H9 (cell line): ENCODE data around the gene LRRFIP2. TPM values are rescaled to one million over a fixed set of nuclear protein-coding genes. Genes with fewer than 3 reads are reported as not detected.

Source experiments
- DNase-seq: peaks from one replicate; pipeline ENCODE4 v3.0.0-alpha.2; 2017
- H2AFZ ChIP-seq: one replicate; pipeline ENCODE4 v1.6.1; 2013; ENCODE audit warnings: mild to moderate bottlenecking, low read length, control low read depth, moderate library complexity
- H2AK5ac ChIP-seq: 2 replicates; pipeline ENCODE4 v1.6.1; 2013; ENCODE audit warnings: low read length, control low read depth, mixed read lengths; ENCODE audit not compliant: insufficient read length
- H2BK120ac ChIP-seq: one replicate; pipeline ENCODE4 v1.6.1; 2013; ENCODE audit warnings: low read depth, mild to moderate bottlenecking, low read length, control low read depth, inconsistent platforms; ENCODE audit not compliant: poor library complexity, severe bottlenecking
- H2BK12ac ChIP-seq: 2 replicates; pipeline ENCODE4 v1.6.1; 2013; ENCODE audit warnings: low read length, control low read depth, mixed read lengths, low read depth; ENCODE audit not compliant: insufficient read length
- H2BK15ac ChIP-seq: 2 replicates; pipeline ENCODE4 v1.6.1; 2013; ENCODE audit warnings: low read depth, low read length, control low read depth
- H2BK20ac ChIP-seq: one replicate; pipeline ENCODE4 v1.6.1; 2013; ENCODE audit warnings: low read depth, mild to moderate bottlenecking, low read length, control low read depth, inconsistent platforms; ENCODE audit not compliant: poor library complexity, severe bottlenecking
- H2BK5ac ChIP-seq: 2 replicates; pipeline ENCODE4 v1.6.1; 2013; ENCODE audit warnings: low read length, control low read depth, mixed read lengths; ENCODE audit not compliant: insufficient read length
- H3K14ac ChIP-seq: 2 replicates; pipeline ENCODE4 v1.6.1; 2013; ENCODE audit warnings: low read length, control low read depth; ENCODE audit not compliant: insufficient read depth
- H3K18ac ChIP-seq: 2 replicates; pipeline ENCODE4 v1.6.1; 2013; ENCODE audit warnings: low read depth, mild to moderate bottlenecking, mixed read lengths, low read length, control low read depth; ENCODE audit not compliant: insufficient read length
- H3K23ac ChIP-seq: 2 replicates; pipeline ENCODE4 v1.6.1; 2013; ENCODE audit warnings: low read length, control low read depth, mixed read lengths, low read depth; ENCODE audit not compliant: insufficient read length
- H3K23me2 ChIP-seq: 2 replicates; pipeline ENCODE4 v1.6.1; 2013; ENCODE audit warnings: low read depth, mild to moderate bottlenecking, mixed read lengths, low read length, control low read depth; ENCODE audit not compliant: insufficient read length, poor library complexity, severe bottlenecking
- H3K27ac ChIP-seq: 2 replicates; pipeline ENCODE4 v1.5.1; 2013; ENCODE audit warnings: low read length, control low read depth, mixed read lengths, low read depth; ENCODE audit not compliant: insufficient read length
- H3K27me3 ChIP-seq: 2 replicates; pipeline ENCODE4 v1.6.1; 2013; ENCODE audit warnings: low read length, control low read depth, inconsistent platforms; ENCODE audit not compliant: insufficient read depth
- H3K4ac ChIP-seq: 2 replicates; pipeline ENCODE4 v1.6.1; 2013; ENCODE audit warnings: low read depth, mild to moderate bottlenecking, control low read depth, inconsistent platforms, low read length, moderate library complexity
- H3K4me1 ChIP-seq: 2 replicates; pipeline ENCODE4 v1.6.1; 2013; ENCODE audit warnings: low read length, control low read depth, inconsistent platforms; ENCODE audit not compliant: insufficient read depth
- H3K4me2 ChIP-seq: 2 replicates; pipeline ENCODE4 v1.6.1; 2013; ENCODE audit warnings: low read length, control low read depth, mixed read lengths; ENCODE audit not compliant: insufficient read length, insufficient read depth
- H3K56ac ChIP-seq: 2 replicates; pipeline ENCODE4 v1.6.1; 2013; ENCODE audit warnings: low read depth, mild to moderate bottlenecking, mixed read lengths, low read length, control low read depth; ENCODE audit not compliant: insufficient read length
- H3K79me1 ChIP-seq: 2 replicates; pipeline ENCODE4 v1.6.1; 2013; ENCODE audit warnings: low read depth, mild to moderate bottlenecking, moderate library complexity, low read length, control low read depth, inconsistent platforms; ENCODE audit not compliant: insufficient read depth, poor library complexity, severe bottlenecking
- H3K79me2 ChIP-seq: 2 replicates; pipeline ENCODE4 v1.6.1; 2013; ENCODE audit warnings: low read length, control low read depth, inconsistent platforms; ENCODE audit not compliant: insufficient read depth
- H3K9ac ChIP-seq: 2 replicates; pipeline ENCODE4 v1.6.1; 2013; ENCODE audit warnings: low read length, control low read depth, mixed read lengths; ENCODE audit not compliant: insufficient read length; ENCODE audit errors: extremely low read depth
- H3K9me3 ChIP-seq: one replicate; pipeline ENCODE4 v1.6.1; 2013; ENCODE audit warnings: low read depth, low read length, inconsistent platforms; ENCODE audit not compliant: control insufficient read depth
- H3T11ph ChIP-seq: one replicate; pipeline ENCODE4 v1.6.1; 2013; ENCODE audit warnings: mild to moderate bottlenecking, low read length, control low read depth, inconsistent platforms
- H4K20me1 ChIP-seq: one replicate; pipeline ENCODE4 v1.6.1; 2013; ENCODE audit not compliant: control insufficient read depth, insufficient read length, insufficient read depth
- H4K5ac ChIP-seq: 2 replicates; pipeline ENCODE4 v1.6.1; 2013; ENCODE audit warnings: low read depth, mild to moderate bottlenecking, mixed read lengths, low read length, control low read depth; ENCODE audit not compliant: insufficient read length
- H4K8ac ChIP-seq: replicated peaks from 2 replicates; pipeline ENCODE4 v1.6.1; 2013; ENCODE audit warnings: low read length, control low read depth, mixed read lengths, low read depth; ENCODE audit not compliant: insufficient read length
- H4K91ac ChIP-seq: 2 replicates; pipeline ENCODE4 v1.6.1; 2013; ENCODE audit warnings: low read depth, mild to moderate bottlenecking, moderate library complexity, mixed read lengths, low read length, control low read depth; ENCODE audit not compliant: insufficient read length
- H3K27ac Mint-ChIP-seq, 3 experiments: 2 replicates in 2 of 3; 3 replicates in 1 of 3; pipeline ENCODE4 v1.8.0; 2020 to 2021; ENCODE audit warnings: mixed read lengths in 3 of 3, mild to moderate bottlenecking in 1 of 3, moderate library complexity in 1 of 3
- H3K27me3 Mint-ChIP-seq: 2 replicates; pipeline ENCODE4 v1.8.0; 2021; ENCODE audit warnings: low read depth, mild to moderate bottlenecking, moderate library complexity, mixed read lengths
- H3K36me3 Mint-ChIP-seq, 3 experiments: 2 replicates in 2 of 3; 3 replicates in 1 of 3; pipeline ENCODE4 v1.8.0; 2020 to 2021; ENCODE audit warnings: low read depth in 3 of 3, mixed read lengths in 3 of 3; ENCODE audit not compliant: insufficient read depth in 1 of 3
- H3K4me1 Mint-ChIP-seq, 2 experiments: 2 replicates each; pipeline ENCODE4 v1.8.0; 2020; ENCODE audit warnings: mixed read lengths in 2 of 2
- H3K4me3 Mint-ChIP-seq, 2 experiments: 2 replicates in 1 of 2; 3 replicates in 1 of 2; pipeline ENCODE4 v1.8.0; 2020 to 2021; ENCODE audit warnings: mild to moderate bottlenecking in 2 of 2, mixed read lengths in 2 of 2, moderate library complexity in 1 of 2
- H3K9me3 Mint-ChIP-seq, 2 experiments: 2 replicates in 1 of 2; 3 replicates in 1 of 2; pipeline ENCODE4 v1.8.0; 2020; ENCODE audit warnings: mild to moderate bottlenecking in 2 of 2, mixed read lengths in 2 of 2, moderate library complexity in 1 of 2
- WGBS: extraction: QIAGEN DNeasy Blood & Tissue Kit; methylation state at CpG from one replicate; pipeline ENCODE4 v1.1.7; 2013; ENCODE audit warnings: missing lambda C conversion rate, low lambda C conversion rate, mixed read lengths; ENCODE audit not compliant: insufficient read length; ENCODE audit errors: extremely low coverage; 5-methylcytosine and 5-hydroxymethylcytosine counted together
- total RNA-seq: library from RNA; stranded (reverse); gene quantifications from 2 replicates; pipeline ENCODE4 v1.2.1, GENCODE V29; 2021
- TF ChIP-seq, protein P1 (sequence below): fragments of 200-600 bp; sonication (generic); conservative IDR thresholded peaks from 3 replicates; pipeline ENCODE4 v1.8.0; 2021; ENCODE audit warnings: antibody characterized with exemption, mild to moderate bottlenecking

The LRRFIP2 gene
- total RNA-seq, 1 experiment from 2014 or later, result 30.7 TPM

DNA sequence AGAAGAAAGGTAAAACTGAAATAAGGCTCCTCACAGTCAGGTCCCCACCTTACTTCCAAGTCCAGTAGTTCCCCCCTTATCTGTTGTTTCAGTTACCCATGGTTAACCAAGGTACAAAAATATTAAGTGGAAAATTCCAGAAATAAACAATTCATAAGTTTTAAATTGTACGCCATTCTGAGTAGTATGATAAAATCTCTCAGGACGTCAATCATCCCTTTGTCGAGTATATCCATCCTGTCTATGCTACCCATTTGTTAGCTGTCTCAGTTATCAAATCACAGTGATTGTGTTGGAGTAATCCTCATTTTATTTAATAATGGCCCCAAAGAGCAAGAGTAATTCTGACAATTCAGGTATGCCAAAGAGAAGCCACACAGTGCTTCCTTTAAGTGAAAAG is 43.9 kb downstream of the LRRFIP2 start:
- no peak overlapping the region for H2BK12ac ChIP-seq
- H3K4me1 ChIP-seq, result peaks cover 3% of the 10 kb centered on the region; the same call in 1 of the 2 replicates
- no peak overlapping the region for H4K8ac ChIP-seq
- H3K36me3 Mint-ChIP-seq, result no peaks in the 10 kb centered on the region
- no peaks in the 10 kb centered on the region for H3K23me2 ChIP-seq
- H3K79me2 ChIP-seq, result no peaks in the 10 kb centered on the region
- no peaks in the 10 kb centered on the region for H3K79me1 ChIP-seq
- no peaks in the 10 kb centered on the region for H3K9me3 Mint-ChIP-seq
- no peak overlapping the region for H2BK20ac ChIP-seq
- H3K4me2 ChIP-seq, result no peak overlapping the region
- H3K4me1 Mint-ChIP-seq, result peaks cover 5 to 10% of the 10 kb centered on the region in 2 experiments
- H2BK15ac ChIP-seq, result no peak overlapping the region
- no peak overlapping the region for H4K91ac ChIP-seq
- H3T11ph ChIP-seq, result no peak overlapping the region
- no peak for DNase-seq
- H3K9me3 ChIP-seq, result no peaks in the 10 kb centered on the region
- H2AK5ac ChIP-seq, result no peak overlapping the region
- H3K18ac ChIP-seq, result no peak overlapping the region
- no peak overlapping the region for H2AFZ ChIP-seq
- H2BK120ac ChIP-seq, result no peak overlapping the region
- no peak overlapping the region for H3K23ac ChIP-seq
- WGBS, result no CpG with 5 or more reads among the region's 3 CpGs
- H2BK5ac ChIP-seq, result no peak overlapping the region
- H4K5ac ChIP-seq, result no peak overlapping the region
- no peak overlapping the region for H3K27ac ChIP-seq
- H3K56ac ChIP-seq, result no peak overlapping the region
- H3K4me3 Mint-ChIP-seq, result no peak overlapping the region
- H3K14ac ChIP-seq, result no peak overlapping the region
- TF ChIP-seq, protein P1, sequence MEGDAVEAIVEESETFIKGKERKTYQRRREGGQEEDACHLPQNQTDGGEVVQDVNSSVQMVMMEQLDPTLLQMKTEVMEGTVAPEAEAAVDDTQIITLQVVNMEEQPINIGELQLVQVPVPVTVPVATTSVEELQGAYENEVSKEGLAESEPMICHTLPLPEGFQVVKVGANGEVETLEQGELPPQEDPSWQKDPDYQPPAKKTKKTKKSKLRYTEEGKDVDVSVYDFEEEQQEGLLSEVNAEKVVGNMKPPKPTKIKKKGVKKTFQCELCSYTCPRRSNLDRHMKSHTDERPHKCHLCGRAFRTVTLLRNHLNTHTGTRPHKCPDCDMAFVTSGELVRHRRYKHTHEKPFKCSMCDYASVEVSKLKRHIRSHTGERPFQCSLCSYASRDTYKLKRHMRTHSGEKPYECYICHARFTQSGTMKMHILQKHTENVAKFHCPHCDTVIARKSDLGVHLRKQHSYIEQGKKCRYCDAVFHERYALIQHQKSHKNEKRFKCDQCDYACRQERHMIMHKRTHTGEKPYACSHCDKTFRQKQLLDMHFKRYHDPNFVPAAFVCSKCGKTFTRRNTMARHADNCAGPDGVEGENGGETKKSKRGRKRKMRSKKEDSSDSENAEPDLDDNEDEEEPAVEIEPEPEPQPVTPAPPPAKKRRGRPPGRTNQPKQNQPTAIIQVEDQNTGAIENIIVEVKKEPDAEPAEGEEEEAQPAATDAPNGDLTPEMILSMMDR, result no peak
- H3K4ac ChIP-seq, result no peak overlapping the region
- no peaks in the 10 kb centered on the region for H4K20me1 ChIP-seq
- H3K9ac ChIP-seq, result no peak overlapping the region
- no peaks in the 10 kb centered on the region for H3K27me3 ChIP-seq
- H3K27ac Mint-ChIP-seq, result no peak overlapping the region
- H3K27me3 Mint-ChIP-seq, result no peaks in the 10 kb centered on the region
